ENCODE measurements around the gene SPTLC3.
"Not testable (repeated sequence)": the region's sequence is repeated elsewhere in the genome, so short reads cannot be mapped to it uniquely, and the experiment has no call there.

Gene SPTLC3

GRCh38 chr20:13008761-13009681 lies at the start of gene SPTLC3:
Gene SPTLC3 (plus strand): TSS chr20:13008972. CDS start chr20:13009268, 296 bp downstream.
- DNase-seq: no peak

DNA sequence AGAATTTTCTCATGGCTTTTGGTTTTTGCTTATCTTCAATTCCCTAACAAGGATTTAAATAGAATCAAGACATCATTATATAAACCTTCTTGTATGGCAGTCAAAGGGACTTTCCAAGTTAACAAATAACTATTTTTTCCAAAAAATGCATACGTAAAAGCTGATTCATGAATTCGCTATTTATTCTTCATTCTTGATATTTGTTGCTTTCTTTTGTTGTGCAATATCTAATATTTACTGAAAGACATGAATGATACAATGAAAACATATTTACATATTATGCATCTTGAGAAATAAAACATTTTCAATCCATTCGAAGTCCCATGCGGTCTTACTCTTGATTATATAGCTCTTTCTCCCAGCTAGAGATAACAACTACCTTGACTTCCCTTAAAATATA lies 47.0 kb upstream of the SPTLC3 start:
- DNase-seq: no peak

- DNase-seq: no peak
These were observed 45.9 kb upstream of the SPTLC3 start for GRCh38 chr20:12962895-12963294.

GRCh38 chr20:12963416-12963815 lies 45.4 kb upstream of the SPTLC3 start:
- no peak for DNase-seq

DNA sequence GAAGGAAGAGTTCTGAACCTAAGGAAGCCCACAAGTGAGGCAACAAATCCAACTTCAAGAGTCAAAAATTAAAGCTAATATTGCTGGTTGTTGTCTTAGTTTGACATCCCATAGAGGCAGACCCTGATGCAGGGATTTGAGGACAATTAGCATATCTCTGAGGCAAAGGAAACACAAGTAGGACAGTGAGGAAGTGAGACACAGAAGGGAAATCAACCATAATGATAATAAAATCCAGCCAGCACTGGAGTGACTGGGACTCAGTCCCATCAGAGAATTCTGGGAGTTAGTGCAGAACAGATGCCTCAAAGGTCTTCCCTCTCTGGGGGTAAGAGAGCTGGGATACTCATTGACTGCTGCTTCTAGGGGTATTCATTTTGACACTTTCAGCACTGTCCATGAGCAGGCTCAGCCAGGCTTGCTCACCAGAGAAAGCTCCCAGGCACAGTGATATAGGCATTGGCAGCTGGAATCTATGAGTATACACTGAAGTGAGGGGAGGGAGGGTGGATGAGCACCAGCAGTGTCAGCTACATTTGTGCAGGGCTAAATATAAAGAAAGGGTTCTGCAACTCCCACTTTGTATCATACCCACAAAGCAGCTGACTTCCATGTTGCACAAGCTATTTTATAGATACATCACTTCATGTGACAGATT lies 43.4 kb upstream of the SPTLC3 start:
- DNase-seq: no peak

DNA sequence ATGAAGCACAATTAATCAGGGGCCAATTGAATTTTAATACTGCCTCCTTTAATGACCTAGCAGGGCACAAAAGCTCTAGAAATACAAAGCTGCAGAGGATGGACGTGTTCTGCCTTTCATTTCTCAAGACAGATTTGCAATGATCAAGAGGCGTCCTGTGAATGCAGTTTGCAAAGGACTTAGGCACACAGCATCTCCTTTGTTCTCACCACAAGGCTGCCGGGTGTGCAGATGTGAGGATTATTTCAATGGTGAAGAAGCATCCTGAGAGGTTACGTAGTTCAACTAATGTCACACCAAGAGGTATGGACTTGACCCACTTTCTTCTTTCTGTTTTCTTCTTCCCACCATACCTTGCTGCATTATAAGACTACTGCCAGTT lies 42.9 kb upstream of the SPTLC3 start:
- no peak for DNase-seq

GRCh38 chr20:12966468-12967085 lies 42.2 kb upstream of the SPTLC3 start:
- no peak for DNase-seq

GRCh38 chr20:12967932-12968331 lies 40.8 kb upstream of the SPTLC3 start:
- no peak for DNase-seq

- no peak for DNase-seq
These were observed 40.3 kb upstream of the SPTLC3 start for GRCh38 chr20:12968472-12968871.

- DNase-seq: no peak
These were observed 39.6 kb upstream of the SPTLC3 start for GRCh38 chr20:12969071-12969669.

- no peak for DNase-seq
These were observed 38.4 kb upstream of the SPTLC3 start for GRCh38 chr20:12970372-12970821.

- no peak for DNase-seq
These were observed 32.8 kb upstream of the SPTLC3 start for GRCh38 chr20:12975833-12976608.

GRCh38 chr20:12976720-12977309 lies 32.0 kb upstream of the SPTLC3 start:
- DNase-seq: no peak

DNA sequence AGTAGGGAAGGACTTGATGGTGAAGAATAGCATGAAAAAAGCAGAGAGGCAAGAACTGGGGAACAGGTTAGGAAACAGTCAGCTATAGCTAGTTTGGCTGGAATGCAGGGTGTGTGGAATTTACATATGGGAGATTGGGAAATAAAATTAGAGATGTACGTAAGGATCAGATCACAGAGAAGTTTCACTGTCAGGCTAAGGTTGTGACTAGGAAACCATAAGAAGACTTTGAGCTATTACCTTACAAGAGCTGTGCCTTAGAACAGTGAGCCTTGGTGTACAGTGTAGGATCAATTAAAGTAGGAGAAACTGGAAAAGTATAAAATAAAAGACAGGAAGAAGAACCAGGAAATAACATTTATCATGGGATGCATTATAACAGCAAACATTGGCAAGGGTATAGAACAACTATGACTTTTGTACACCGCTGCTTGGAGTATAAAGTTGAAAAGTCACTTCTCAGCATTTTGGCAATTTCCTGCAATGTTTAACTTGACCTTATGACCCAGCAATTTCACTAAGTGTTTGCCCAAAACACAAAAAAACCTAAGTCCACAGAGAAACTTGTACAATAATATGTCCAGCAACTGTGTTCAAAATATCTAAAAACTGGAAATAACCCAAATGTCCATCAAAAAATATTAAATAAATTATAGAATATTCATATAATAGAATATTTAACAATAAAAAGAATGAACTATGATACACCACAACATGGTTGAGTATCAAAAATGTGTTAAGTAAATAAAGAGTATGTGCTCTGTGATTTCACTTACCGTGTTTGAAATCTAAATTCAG lies 31.2 kb upstream of the SPTLC3 start:
- no peak for DNase-seq

DNA sequence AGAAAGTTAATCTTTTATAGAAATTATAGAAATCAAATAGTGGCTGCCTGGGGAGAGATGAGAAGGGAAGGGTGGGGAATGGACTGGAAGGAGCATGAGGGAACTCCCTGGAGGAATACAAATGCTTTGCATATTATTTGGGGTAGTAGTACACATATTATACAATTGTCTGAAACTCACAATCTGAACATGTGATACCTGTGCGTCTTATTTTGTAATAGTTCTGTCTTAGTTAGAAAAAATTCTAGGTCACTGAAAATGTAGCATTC lies 30.7 kb upstream of the SPTLC3 start:
- DNase-seq: no peak

DNA sequence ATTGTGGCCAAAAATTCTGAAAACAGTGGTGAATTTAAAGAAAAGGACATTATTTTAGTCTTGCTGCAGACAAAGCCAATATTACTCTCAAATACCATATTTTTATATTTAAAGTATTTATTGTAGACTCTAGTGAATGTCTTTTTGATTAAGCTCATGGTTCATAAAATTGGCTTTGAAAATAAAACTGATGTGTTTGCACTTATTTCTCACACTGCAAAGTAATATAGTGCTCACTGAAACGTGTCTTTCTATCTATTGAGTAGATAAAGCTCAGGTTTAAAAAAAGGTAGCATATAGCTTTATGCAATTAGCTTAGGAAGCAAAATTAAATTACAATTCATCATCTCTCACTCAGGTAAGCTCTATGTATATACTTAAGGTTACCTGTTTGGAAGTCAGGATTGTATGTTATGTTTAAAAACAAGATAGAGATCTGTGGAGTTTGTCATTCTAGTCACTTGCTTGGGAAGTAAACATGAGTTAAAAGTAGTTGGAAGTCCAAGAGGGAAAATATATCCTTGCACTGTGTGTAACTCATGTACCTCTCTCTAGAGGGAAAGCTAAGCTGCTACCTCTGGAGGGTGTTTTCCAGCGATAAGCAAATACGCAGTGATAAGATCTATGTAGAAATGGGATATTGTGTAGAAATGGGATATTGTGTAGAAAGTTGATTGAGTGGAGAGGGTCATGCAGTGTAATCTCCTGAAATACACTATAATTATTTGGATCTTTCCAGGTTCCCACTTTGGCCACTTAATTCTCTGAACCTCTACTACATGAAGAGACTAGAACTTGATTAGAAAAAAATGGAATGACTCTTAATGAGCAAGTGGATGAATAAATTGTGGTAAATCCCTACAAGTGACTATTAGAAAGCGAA lies 29.9 kb upstream of the SPTLC3 start:
- no peak for DNase-seq

- DNase-seq: not testable (repeated sequence)
These were observed 29.1 kb upstream of the SPTLC3 start for GRCh38 chr20:12979713-12980112.

DNA sequence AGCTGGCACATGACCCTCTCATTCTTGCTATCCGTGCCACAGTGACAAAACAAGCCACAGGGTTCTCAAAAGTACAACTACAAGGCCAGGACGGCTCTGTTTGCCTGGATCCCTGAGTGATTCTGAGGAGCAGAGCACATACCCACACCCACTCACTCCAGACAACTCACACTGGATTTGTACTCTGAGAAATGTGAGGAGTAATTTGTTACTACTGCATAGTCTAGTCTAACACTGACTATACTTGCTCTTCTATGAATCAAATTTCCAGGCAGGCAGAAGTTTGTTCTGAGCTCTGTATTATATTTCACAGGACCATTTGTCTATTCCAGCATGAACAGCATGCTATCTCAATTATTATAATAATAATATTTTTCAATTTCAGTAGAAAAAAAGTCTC lies 26.7 kb upstream of the SPTLC3 start:
- DNase-seq: no peak

DNA sequence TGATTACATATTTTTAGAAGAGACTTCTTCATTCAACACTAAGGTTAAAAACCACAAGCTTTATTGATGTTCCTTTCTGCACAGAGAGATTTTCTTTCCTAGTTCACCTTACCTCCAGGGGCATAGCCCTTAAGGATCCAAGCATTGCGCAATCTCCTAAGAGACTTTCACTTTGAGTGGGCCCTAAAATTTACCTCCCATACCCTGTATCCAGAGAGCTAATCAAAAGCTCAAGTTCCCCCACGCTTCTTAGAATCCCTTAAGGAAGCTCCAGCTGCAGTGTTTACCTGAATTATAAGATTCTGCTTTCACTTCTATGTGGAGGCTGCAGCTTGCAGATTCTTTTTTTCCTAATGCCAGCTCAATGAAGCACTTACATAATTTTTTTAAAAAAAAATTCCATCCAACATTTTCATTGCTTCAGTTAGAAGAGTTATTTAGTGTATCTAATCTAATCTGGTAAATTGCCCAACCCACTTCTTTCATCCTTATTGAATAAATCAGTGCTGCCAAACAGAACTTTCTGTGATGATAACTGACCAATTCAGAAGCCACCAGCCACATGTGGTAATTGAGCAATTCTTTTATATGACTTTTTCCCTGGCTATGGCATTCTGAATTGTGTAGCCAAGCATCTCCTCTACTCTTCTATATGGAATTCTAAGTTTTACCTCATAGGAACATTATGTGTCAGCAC lies 24.6 kb upstream of the SPTLC3 start:
- DNase-seq: no peak

DNA sequence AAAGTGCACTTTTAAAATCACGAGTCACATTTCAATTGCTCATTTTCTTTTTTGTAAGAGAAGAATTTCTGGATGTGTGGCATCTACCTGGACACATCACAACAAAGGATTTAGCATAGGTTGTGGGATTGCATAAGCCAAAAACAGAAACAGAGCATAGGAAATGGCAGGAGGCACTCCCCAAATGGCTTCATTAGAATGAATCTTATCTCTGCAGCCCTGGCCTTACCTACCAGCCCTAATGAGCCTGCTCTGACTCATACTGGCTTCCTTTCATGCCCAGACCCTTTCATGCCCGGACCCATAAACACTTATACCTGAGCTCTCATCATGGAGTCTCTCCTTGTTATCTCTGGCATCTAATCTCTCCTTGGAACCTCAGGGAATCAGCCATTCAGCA lies 23.9 kb upstream of the SPTLC3 start:
- no peak for DNase-seq

Measured in activated naive CD4-positive, alpha-beta T cell (primary cell).